H9 (cell line): ENCODE results near the gene MXI1. TPM values are rescaled to one million over a fixed set of nuclear protein-coding genes. Genes with fewer than 3 reads are reported as not detected.
A peak's percentile ranks its signal among the peaks of the same experiment; 100 is the strongest.

Experiments
- DNase-seq: peaks from one replicate; pipeline ENCODE4 v3.0.0-alpha.2; 2017
- H2AFZ ChIP-seq: one replicate; pipeline ENCODE4 v1.6.1; 2013; ENCODE audit warnings: mild to moderate bottlenecking, low read length, control low read depth, moderate library complexity
- H2AK5ac ChIP-seq: 2 replicates; pipeline ENCODE4 v1.6.1; 2013; ENCODE audit warnings: low read length, control low read depth, mixed read lengths; ENCODE audit not compliant: insufficient read length
- H2BK120ac ChIP-seq: one replicate; pipeline ENCODE4 v1.6.1; 2013; ENCODE audit warnings: low read depth, mild to moderate bottlenecking, low read length, control low read depth, inconsistent platforms; ENCODE audit not compliant: poor library complexity, severe bottlenecking
- H2BK12ac ChIP-seq: 2 replicates; pipeline ENCODE4 v1.6.1; 2013; ENCODE audit warnings: low read length, control low read depth, mixed read lengths, low read depth; ENCODE audit not compliant: insufficient read length
- H2BK15ac ChIP-seq: 2 replicates; pipeline ENCODE4 v1.6.1; 2013; ENCODE audit warnings: low read depth, low read length, control low read depth
- H2BK20ac ChIP-seq: one replicate; pipeline ENCODE4 v1.6.1; 2013; ENCODE audit warnings: low read depth, mild to moderate bottlenecking, low read length, control low read depth, inconsistent platforms; ENCODE audit not compliant: poor library complexity, severe bottlenecking
- H2BK5ac ChIP-seq: 2 replicates; pipeline ENCODE4 v1.6.1; 2013; ENCODE audit warnings: low read length, control low read depth, mixed read lengths; ENCODE audit not compliant: insufficient read length
- H3K14ac ChIP-seq: 2 replicates; pipeline ENCODE4 v1.6.1; 2013; ENCODE audit warnings: low read length, control low read depth; ENCODE audit not compliant: insufficient read depth
- H3K18ac ChIP-seq: 2 replicates; pipeline ENCODE4 v1.6.1; 2013; ENCODE audit warnings: low read depth, mild to moderate bottlenecking, mixed read lengths, low read length, control low read depth; ENCODE audit not compliant: insufficient read length
- H3K23ac ChIP-seq: 2 replicates; pipeline ENCODE4 v1.6.1; 2013; ENCODE audit warnings: low read length, control low read depth, mixed read lengths, low read depth; ENCODE audit not compliant: insufficient read length
- H3K23me2 ChIP-seq: 2 replicates; pipeline ENCODE4 v1.6.1; 2013; ENCODE audit warnings: low read depth, mild to moderate bottlenecking, mixed read lengths, low read length, control low read depth; ENCODE audit not compliant: insufficient read length, poor library complexity, severe bottlenecking
- H3K27ac ChIP-seq: 2 replicates; pipeline ENCODE4 v1.5.1; 2013; ENCODE audit warnings: low read length, control low read depth, mixed read lengths, low read depth; ENCODE audit not compliant: insufficient read length
- H3K27me3 ChIP-seq: 2 replicates; pipeline ENCODE4 v1.6.1; 2013; ENCODE audit warnings: low read length, control low read depth, inconsistent platforms; ENCODE audit not compliant: insufficient read depth
- H3K4ac ChIP-seq: 2 replicates; pipeline ENCODE4 v1.6.1; 2013; ENCODE audit warnings: low read depth, mild to moderate bottlenecking, control low read depth, inconsistent platforms, low read length, moderate library complexity
- H3K4me1 ChIP-seq: 2 replicates; pipeline ENCODE4 v1.6.1; 2013; ENCODE audit warnings: low read length, control low read depth, inconsistent platforms; ENCODE audit not compliant: insufficient read depth
- H3K4me2 ChIP-seq: 2 replicates; pipeline ENCODE4 v1.6.1; 2013; ENCODE audit warnings: low read length, control low read depth, mixed read lengths; ENCODE audit not compliant: insufficient read length, insufficient read depth
- H3K56ac ChIP-seq: 2 replicates; pipeline ENCODE4 v1.6.1; 2013; ENCODE audit warnings: low read depth, mild to moderate bottlenecking, mixed read lengths, low read length, control low read depth; ENCODE audit not compliant: insufficient read length
- H3K79me1 ChIP-seq: 2 replicates; pipeline ENCODE4 v1.6.1; 2013; ENCODE audit warnings: low read depth, mild to moderate bottlenecking, moderate library complexity, low read length, control low read depth, inconsistent platforms; ENCODE audit not compliant: insufficient read depth, poor library complexity, severe bottlenecking
- H3K79me2 ChIP-seq: 2 replicates; pipeline ENCODE4 v1.6.1; 2013; ENCODE audit warnings: low read length, control low read depth, inconsistent platforms; ENCODE audit not compliant: insufficient read depth
- H3K9ac ChIP-seq: 2 replicates; pipeline ENCODE4 v1.6.1; 2013; ENCODE audit warnings: low read length, control low read depth, mixed read lengths; ENCODE audit not compliant: insufficient read length; ENCODE audit errors: extremely low read depth
- H3K9me3 ChIP-seq: one replicate; pipeline ENCODE4 v1.6.1; 2013; ENCODE audit warnings: low read depth, low read length, inconsistent platforms; ENCODE audit not compliant: control insufficient read depth
- H3T11ph ChIP-seq: one replicate; pipeline ENCODE4 v1.6.1; 2013; ENCODE audit warnings: mild to moderate bottlenecking, low read length, control low read depth, inconsistent platforms
- H4K20me1 ChIP-seq: one replicate; pipeline ENCODE4 v1.6.1; 2013; ENCODE audit not compliant: control insufficient read depth, insufficient read length, insufficient read depth
- H4K5ac ChIP-seq: 2 replicates; pipeline ENCODE4 v1.6.1; 2013; ENCODE audit warnings: low read depth, mild to moderate bottlenecking, mixed read lengths, low read length, control low read depth; ENCODE audit not compliant: insufficient read length
- H4K8ac ChIP-seq: replicated peaks from 2 replicates; pipeline ENCODE4 v1.6.1; 2013; ENCODE audit warnings: low read length, control low read depth, mixed read lengths, low read depth; ENCODE audit not compliant: insufficient read length
- H4K91ac ChIP-seq: 2 replicates; pipeline ENCODE4 v1.6.1; 2013; ENCODE audit warnings: low read depth, mild to moderate bottlenecking, moderate library complexity, mixed read lengths, low read length, control low read depth; ENCODE audit not compliant: insufficient read length
- H3K27ac Mint-ChIP-seq, 3 experiments: 2 replicates in 2 of 3; 3 replicates in 1 of 3; pipeline ENCODE4 v1.8.0; 2020 to 2021; ENCODE audit warnings: mixed read lengths in 3 of 3, mild to moderate bottlenecking in 1 of 3, moderate library complexity in 1 of 3
- H3K27me3 Mint-ChIP-seq: 2 replicates; pipeline ENCODE4 v1.8.0; 2021; ENCODE audit warnings: low read depth, mild to moderate bottlenecking, moderate library complexity, mixed read lengths
- H3K36me3 Mint-ChIP-seq, 3 experiments: 2 replicates in 2 of 3; 3 replicates in 1 of 3; pipeline ENCODE4 v1.8.0; 2020 to 2021; ENCODE audit warnings: low read depth in 3 of 3, mixed read lengths in 3 of 3; ENCODE audit not compliant: insufficient read depth in 1 of 3
- H3K4me1 Mint-ChIP-seq, 2 experiments: 2 replicates each; pipeline ENCODE4 v1.8.0; 2020; ENCODE audit warnings: mixed read lengths in 2 of 2
- H3K4me3 Mint-ChIP-seq, 2 experiments: 2 replicates in 1 of 2; 3 replicates in 1 of 2; pipeline ENCODE4 v1.8.0; 2020 to 2021; ENCODE audit warnings: mild to moderate bottlenecking in 2 of 2, mixed read lengths in 2 of 2, moderate library complexity in 1 of 2
- H3K9me3 Mint-ChIP-seq, 2 experiments: 2 replicates in 1 of 2; 3 replicates in 1 of 2; pipeline ENCODE4 v1.8.0; 2020; ENCODE audit warnings: mild to moderate bottlenecking in 2 of 2, mixed read lengths in 2 of 2, moderate library complexity in 1 of 2
- WGBS: extraction: QIAGEN DNeasy Blood & Tissue Kit; methylation state at CpG from one replicate; pipeline ENCODE4 v1.1.7; 2013; ENCODE audit warnings: missing lambda C conversion rate, low lambda C conversion rate, mixed read lengths; ENCODE audit not compliant: insufficient read length; ENCODE audit errors: extremely low coverage; 5-methylcytosine and 5-hydroxymethylcytosine counted together
- total RNA-seq: library from RNA; stranded (reverse); gene quantifications from 2 replicates; pipeline ENCODE4 v1.2.1, GENCODE V29; 2021
- TF ChIP-seq, protein P1 (sequence below): fragments of 200-600 bp; sonication (generic); conservative IDR thresholded peaks from 3 replicates; pipeline ENCODE4 v1.8.0; 2021; ENCODE audit warnings: antibody characterized with exemption, mild to moderate bottlenecking

MXI1 gene
- total RNA-seq, 1 experiment from 2014 or later: 5.6 TPM

DNA sequence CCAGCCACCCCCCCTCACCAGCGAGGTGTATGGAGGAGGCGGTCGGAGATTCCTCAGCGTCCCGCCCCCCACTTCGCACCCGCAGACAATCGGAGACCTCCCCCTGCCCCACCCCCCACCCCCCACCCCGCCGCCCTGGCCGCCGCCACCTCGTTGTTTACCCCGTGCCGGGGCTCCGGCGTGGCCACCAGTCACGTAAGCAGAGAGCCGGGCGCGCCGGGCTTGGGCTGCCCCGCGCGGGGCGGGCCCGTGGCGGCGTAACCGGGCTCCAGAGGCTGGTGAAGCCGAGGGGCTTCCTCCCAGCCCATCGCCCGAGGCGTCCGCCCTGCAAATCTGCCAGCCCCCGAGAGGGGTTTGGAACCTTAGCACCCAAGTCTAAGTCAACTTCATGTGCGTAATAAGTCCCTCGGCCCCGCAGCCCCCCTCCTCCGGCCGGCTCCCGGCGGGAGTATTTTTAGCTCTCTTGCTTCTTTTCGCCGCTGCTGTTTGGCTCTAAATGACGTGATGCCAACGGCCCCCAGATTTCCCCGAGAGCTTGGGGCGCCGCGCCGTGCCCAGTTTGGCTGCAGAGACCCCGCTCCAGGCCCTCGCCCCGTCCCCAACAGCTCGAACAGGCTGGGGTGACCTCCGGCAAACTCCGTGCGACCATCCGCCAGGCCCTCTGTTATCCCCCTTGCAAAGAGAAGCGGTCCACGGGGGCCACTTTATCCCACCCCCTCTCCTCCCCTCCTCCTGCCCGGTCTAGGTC is 2.7 kb downstream of the MXI1 start:
- no peak overlapping the region for H3K27ac ChIP-seq
- no peak overlapping the region for H2AK5ac ChIP-seq
- Mint-ChIP-seq H3K4me3 (peak overlapping the region; percentile 78 to 96), H3K27me3 (peaks cover 92% of the 10 kb centered on the region), H3K4me1 (peaks cover 41 to 47% of the 10 kb centered on the region in 2 experiments), H3K27ac (peak overlapping the region in 1 of 3 experiments; percentile 53; a peak in 1 of 7 replicates), H3K9me3 (peaks cover 0 to 2% of the 10 kb centered on the region in 2 experiments; a peak in 3 of 5 replicates), H3K36me3 (no peaks in the 10 kb centered on the region; a peak in 1 of 7 replicates)
- H3K27me3 ChIP-seq: peaks cover 28% of the 10 kb centered on the region
- peak overlapping the region; percentile 92 for H3K4me2 ChIP-seq
- H2BK15ac ChIP-seq: no peak overlapping the region
- no peaks in the 10 kb centered on the region for H3K79me1 ChIP-seq
- H3K14ac ChIP-seq: peak overlapping the region; percentile 72
- no peak overlapping the region for H2BK20ac ChIP-seq
- peaks cover 30% of the 10 kb centered on the region for H3K23me2 ChIP-seq
- no peak overlapping the region for H3T11ph ChIP-seq
- no peak overlapping the region for H2BK5ac ChIP-seq
- no peaks in the 10 kb centered on the region; the same call in 1 of the 2 replicates for H3K4me1 ChIP-seq
- H4K91ac ChIP-seq: no peak overlapping the region
- H3K23ac ChIP-seq: no peak overlapping the region
- peak overlapping the region; percentile 57 for H3K9ac ChIP-seq
- WGBS: no CpG with 5 or more reads among the region's 63 CpGs
- H4K5ac ChIP-seq: no peak overlapping the region
- peak; percentile 47 for DNase-seq
- peak overlapping the region; percentile 76 for H2BK12ac ChIP-seq
- no peak overlapping the region; the same call in 1 of the 2 replicates for H3K4ac ChIP-seq
- H3K79me2 ChIP-seq: no peaks in the 10 kb centered on the region
- peak overlapping the region; percentile 96 for H3K18ac ChIP-seq
- TF ChIP-seq, protein P1, sequence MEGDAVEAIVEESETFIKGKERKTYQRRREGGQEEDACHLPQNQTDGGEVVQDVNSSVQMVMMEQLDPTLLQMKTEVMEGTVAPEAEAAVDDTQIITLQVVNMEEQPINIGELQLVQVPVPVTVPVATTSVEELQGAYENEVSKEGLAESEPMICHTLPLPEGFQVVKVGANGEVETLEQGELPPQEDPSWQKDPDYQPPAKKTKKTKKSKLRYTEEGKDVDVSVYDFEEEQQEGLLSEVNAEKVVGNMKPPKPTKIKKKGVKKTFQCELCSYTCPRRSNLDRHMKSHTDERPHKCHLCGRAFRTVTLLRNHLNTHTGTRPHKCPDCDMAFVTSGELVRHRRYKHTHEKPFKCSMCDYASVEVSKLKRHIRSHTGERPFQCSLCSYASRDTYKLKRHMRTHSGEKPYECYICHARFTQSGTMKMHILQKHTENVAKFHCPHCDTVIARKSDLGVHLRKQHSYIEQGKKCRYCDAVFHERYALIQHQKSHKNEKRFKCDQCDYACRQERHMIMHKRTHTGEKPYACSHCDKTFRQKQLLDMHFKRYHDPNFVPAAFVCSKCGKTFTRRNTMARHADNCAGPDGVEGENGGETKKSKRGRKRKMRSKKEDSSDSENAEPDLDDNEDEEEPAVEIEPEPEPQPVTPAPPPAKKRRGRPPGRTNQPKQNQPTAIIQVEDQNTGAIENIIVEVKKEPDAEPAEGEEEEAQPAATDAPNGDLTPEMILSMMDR: no peak
- no peak overlapping the region for H4K8ac ChIP-seq
- no peak overlapping the region for H3K56ac ChIP-seq
- H2BK120ac ChIP-seq: no peak overlapping the region
- H4K20me1 ChIP-seq: no peaks in the 10 kb centered on the region
- H2AFZ ChIP-seq: no peak overlapping the region
- no peaks in the 10 kb centered on the region for H3K9me3 ChIP-seq
